ENCODE results near the gene STXBP3. TPM values are rescaled to one million over a fixed set of nuclear protein-coding genes. Genes with fewer than 3 reads are reported as not detected.

The STXBP3 gene
- polyA plus RNA-seq, 1 donor from 2014 or later: 29.6 TPM

DNA sequence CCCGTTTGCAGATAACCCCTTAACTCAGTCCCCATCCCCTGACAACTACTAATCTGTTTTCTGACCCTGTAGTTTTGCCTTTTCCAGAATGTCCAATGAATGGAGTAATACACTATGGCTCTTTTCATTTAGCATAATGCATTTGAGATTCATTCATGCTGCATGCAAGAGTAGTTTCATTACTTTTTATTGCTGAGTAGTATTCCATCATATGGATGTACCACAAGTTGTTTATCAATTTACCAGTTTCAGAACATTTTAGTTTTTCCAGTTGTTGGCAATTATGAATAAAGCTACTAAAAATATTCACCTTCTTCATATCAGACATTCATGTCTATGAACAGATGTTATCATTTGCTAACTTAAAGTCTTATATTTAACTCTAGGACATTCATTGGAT is 45.3 kb downstream of the STXBP3 start:
- H3K4me2 ChIP-seq (ENCODE audit: low read length): no peak overlapping the region
- no peaks in the 10 kb centered on the region for H4K20me1 ChIP-seq (ENCODE audit: insufficient read depth)
- no peaks in the 10 kb centered on the region for H3F3A ChIP-seq (ENCODE audit: insufficient read depth, low read length, poor library complexity, severe bottlenecking)
- TF ChIP-seq EP300 (conservative IDR thresholded peaks at IDR 0.05; ENCODE audit: poor library complexity, severe bottlenecking) (no peak), TAF1 (IDR thresholded peaks at IDR 0.05; ENCODE audit: low read depth) (no peak), POLR2AphosphoS5 (IDR thresholded peaks at IDR 0.05) (no peak), EZH2 (IDR thresholded peaks at IDR 0.05; ENCODE audit: borderline replicate concordance, insufficient read depth, low read length, poor library complexity, severe bottlenecking) (no peak), RAD21 (conservative IDR thresholded peaks at IDR 0.05) (no peak), MXI1 (conservative IDR thresholded peaks at IDR 0.05; ENCODE audit: poor library complexity, severe bottlenecking) (no peak), SMC3 (conservative IDR thresholded peaks at IDR 0.05; ENCODE audit: poor library complexity) (no peak)
- TF ChIP-seq, protein P1, sequence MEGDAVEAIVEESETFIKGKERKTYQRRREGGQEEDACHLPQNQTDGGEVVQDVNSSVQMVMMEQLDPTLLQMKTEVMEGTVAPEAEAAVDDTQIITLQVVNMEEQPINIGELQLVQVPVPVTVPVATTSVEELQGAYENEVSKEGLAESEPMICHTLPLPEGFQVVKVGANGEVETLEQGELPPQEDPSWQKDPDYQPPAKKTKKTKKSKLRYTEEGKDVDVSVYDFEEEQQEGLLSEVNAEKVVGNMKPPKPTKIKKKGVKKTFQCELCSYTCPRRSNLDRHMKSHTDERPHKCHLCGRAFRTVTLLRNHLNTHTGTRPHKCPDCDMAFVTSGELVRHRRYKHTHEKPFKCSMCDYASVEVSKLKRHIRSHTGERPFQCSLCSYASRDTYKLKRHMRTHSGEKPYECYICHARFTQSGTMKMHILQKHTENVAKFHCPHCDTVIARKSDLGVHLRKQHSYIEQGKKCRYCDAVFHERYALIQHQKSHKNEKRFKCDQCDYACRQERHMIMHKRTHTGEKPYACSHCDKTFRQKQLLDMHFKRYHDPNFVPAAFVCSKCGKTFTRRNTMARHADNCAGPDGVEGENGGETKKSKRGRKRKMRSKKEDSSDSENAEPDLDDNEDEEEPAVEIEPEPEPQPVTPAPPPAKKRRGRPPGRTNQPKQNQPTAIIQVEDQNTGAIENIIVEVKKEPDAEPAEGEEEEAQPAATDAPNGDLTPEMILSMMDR (IDR thresholded peaks at IDR 0.05; ENCODE audit: poor library complexity, severe bottlenecking): no peak
- TF ChIP-seq, protein P2, sequence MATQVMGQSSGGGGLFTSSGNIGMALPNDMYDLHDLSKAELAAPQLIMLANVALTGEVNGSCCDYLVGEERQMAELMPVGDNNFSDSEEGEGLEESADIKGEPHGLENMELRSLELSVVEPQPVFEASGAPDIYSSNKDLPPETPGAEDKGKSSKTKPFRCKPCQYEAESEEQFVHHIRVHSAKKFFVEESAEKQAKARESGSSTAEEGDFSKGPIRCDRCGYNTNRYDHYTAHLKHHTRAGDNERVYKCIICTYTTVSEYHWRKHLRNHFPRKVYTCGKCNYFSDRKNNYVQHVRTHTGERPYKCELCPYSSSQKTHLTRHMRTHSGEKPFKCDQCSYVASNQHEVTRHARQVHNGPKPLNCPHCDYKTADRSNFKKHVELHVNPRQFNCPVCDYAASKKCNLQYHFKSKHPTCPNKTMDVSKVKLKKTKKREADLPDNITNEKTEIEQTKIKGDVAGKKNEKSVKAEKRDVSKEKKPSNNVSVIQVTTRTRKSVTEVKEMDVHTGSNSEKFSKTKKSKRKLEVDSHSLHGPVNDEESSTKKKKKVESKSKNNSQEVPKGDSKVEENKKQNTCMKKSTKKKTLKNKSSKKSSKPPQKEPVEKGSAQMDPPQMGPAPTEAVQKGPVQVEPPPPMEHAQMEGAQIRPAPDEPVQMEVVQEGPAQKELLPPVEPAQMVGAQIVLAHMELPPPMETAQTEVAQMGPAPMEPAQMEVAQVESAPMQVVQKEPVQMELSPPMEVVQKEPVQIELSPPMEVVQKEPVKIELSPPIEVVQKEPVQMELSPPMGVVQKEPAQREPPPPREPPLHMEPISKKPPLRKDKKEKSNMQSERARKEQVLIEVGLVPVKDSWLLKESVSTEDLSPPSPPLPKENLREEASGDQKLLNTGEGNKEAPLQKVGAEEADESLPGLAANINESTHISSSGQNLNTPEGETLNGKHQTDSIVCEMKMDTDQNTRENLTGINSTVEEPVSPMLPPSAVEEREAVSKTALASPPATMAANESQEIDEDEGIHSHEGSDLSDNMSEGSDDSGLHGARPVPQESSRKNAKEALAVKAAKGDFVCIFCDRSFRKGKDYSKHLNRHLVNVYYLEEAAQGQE (IDR thresholded peaks at IDR 0.05; ENCODE audit: borderline replicate concordance): no peak
- no peak overlapping the region for H3K27ac ChIP-seq (ENCODE audit: low read length)
- no peak overlapping the region for H2AFZ ChIP-seq (ENCODE audit: low read depth, low read length)
- no peaks in the 10 kb centered on the region for H3K27me3 ChIP-seq (ENCODE audit: insufficient read depth, low read depth, low read length)
- no peaks in the 10 kb centered on the region for H3K36me3 ChIP-seq (ENCODE audit: insufficient read depth, low read length)
- H3K9ac ChIP-seq (ENCODE audit: low read length): no peak overlapping the region
- no peaks in the 10 kb centered on the region for H3K79me2 ChIP-seq (replicated peaks; ENCODE audit: insufficient read depth, low read length)
- H3K9me2 ChIP-seq (ENCODE audit: insufficient read depth, low read length): no peaks in the 10 kb centered on the region
- H3K9me3 ChIP-seq (ENCODE audit: low read length): no peaks in the 10 kb centered on the region
- H3K4me3 ChIP-seq (ENCODE audit: low read length): no peak overlapping the region

DNA sequence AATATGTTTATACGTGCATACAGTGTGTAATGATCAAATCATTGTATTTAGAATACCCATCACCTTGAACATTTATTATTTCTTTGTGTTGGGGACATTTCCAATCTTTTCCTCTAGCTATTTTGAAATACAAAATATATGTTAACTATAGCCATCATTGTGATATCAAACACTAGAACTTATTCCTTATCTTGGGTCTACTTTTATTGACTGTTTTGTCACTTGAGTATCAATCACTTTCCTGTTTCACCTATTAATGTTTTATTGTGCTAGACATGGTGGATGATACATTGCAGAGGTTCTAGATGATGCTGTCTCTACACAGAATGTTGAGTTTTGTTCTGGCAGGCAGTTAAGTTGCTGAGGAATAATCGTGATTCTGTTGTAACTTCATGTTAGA is 45.9 kb downstream of the STXBP3 start:
- Histone ChIP-seq H2AFZ (ENCODE audit: low read depth, low read length) (no peak overlapping the region), H3K9me3 (ENCODE audit: low read length) (no peaks in the 10 kb centered on the region), H3K36me3 (ENCODE audit: insufficient read depth, low read length) (no peaks in the 10 kb centered on the region)

More for the DNA sequence above, 45.9 kb downstream of the STXBP3 start:
- H3K27ac ChIP-seq (ENCODE audit: low read length): no peak overlapping the region
- no peak overlapping the region for H3K4me2 ChIP-seq (ENCODE audit: low read length)
- H3K27me3 ChIP-seq (ENCODE audit: insufficient read depth, low read depth, low read length): no peaks in the 10 kb centered on the region
- H3K79me2 ChIP-seq (replicated peaks; ENCODE audit: insufficient read depth, low read length): no peaks in the 10 kb centered on the region
- H4K20me1 ChIP-seq (ENCODE audit: insufficient read depth): no peaks in the 10 kb centered on the region
- H3F3A ChIP-seq (ENCODE audit: insufficient read depth, low read length, poor library complexity, severe bottlenecking): no peaks in the 10 kb centered on the region
- no peak overlapping the region for H3K4me3 ChIP-seq (ENCODE audit: low read length)
- H3K9me2 ChIP-seq (ENCODE audit: insufficient read depth, low read length): no peaks in the 10 kb centered on the region
- H3K9ac ChIP-seq (ENCODE audit: low read length): no peak overlapping the region
- TF ChIP-seq EZH2 (IDR thresholded peaks at IDR 0.05; ENCODE audit: borderline replicate concordance, insufficient read depth, low read length, poor library complexity, severe bottlenecking) (no peak), EP300 (conservative IDR thresholded peaks at IDR 0.05; ENCODE audit: poor library complexity, severe bottlenecking) (no peak), TAF1 (IDR thresholded peaks at IDR 0.05; ENCODE audit: low read depth) (no peak), POLR2AphosphoS5 (IDR thresholded peaks at IDR 0.05) (no peak), SMC3 (conservative IDR thresholded peaks at IDR 0.05; ENCODE audit: poor library complexity) (no peak), MXI1 (conservative IDR thresholded peaks at IDR 0.05; ENCODE audit: poor library complexity, severe bottlenecking) (no peak), RAD21 (conservative IDR thresholded peaks at IDR 0.05) (no peak)
- TF ChIP-seq, protein P1 (IDR thresholded peaks at IDR 0.05; ENCODE audit: poor library complexity, severe bottlenecking): no peak
- TF ChIP-seq, protein P2 (IDR thresholded peaks at IDR 0.05; ENCODE audit: borderline replicate concordance): no peak

Measured in neural cell (in vitro differentiated cells).